ENCODE measurements around the gene SLC25A41.
A peak's percentile ranks its signal among the peaks of the same experiment; 100 is the strongest.

The SLC25A41 gene

GRCh38 chr19:6460099-6460884, 26.7 kb upstream of the SLC25A41 start:
- DNase-seq (ENCODE audit: low read depth in 2 of 2) = peak; percentile 96 to 97

GRCh38 chr19:6459262-6460098, 25.9 kb upstream of the SLC25A41 start, which contains the start of gene SLC25A23:
Gene SLC25A23 (minus strand): TSS chr19:6459792. CDS start chr19:6459628, 164 bp downstream.
- peak in 1 of 2 donors; percentile 46 for DNase-seq (ENCODE audit: low read depth in 2 of 2)

- DNase-seq (ENCODE audit: low read depth in 2 of 2) = no peak
Observed at GRCh38 chr19:6458695-6459261, 25.2 kb upstream of the SLC25A41 start.

- no peak for DNase-seq (ENCODE audit: low read depth in 2 of 2)
Observed at GRCh38 chr19:6457958-6458694, 24.6 kb upstream of the SLC25A41 start.

- DNase-seq (ENCODE audit: low read depth in 2 of 2) = no peak
Observed at GRCh38 chr19:6455924-6456323, 22.4 kb upstream of the SLC25A41 start.

GRCh38 chr19:6453951-6454565, 20.5 kb upstream of the SLC25A41 start:
- no peak for DNase-seq (ENCODE audit: low read depth in 2 of 2)

GRCh38 chr19:6452899-6453298, 19.3 kb upstream of the SLC25A41 start:
- no peak for DNase-seq (ENCODE audit: low read depth in 2 of 2)

- DNase-seq (ENCODE audit: low read depth in 2 of 2) = no peak
Observed at GRCh38 chr19:6452223-6452614, 18.7 kb upstream of the SLC25A41 start.

- DNase-seq (ENCODE audit: low read depth in 2 of 2) = no peak
Observed at GRCh38 chr19:6451583-6452222, 18.1 kb upstream of the SLC25A41 start.

- no peak for DNase-seq (ENCODE audit: low read depth in 2 of 2)
Observed at GRCh38 chr19:6450166-6450565, 16.6 kb upstream of the SLC25A41 start.

GRCh38 chr19:6448045-6448444, 14.5 kb upstream of the SLC25A41 start:
- no peak for DNase-seq (ENCODE audit: low read depth in 2 of 2)

GRCh38 chr19:6446452-6446851, 12.9 kb upstream of the SLC25A41 start:
- DNase-seq (ENCODE audit: low read depth in 2 of 2) = no peak

GRCh38 chr19:6443986-6444385, 10.4 kb upstream of the SLC25A41 start:
- no peak for DNase-seq (ENCODE audit: low read depth in 2 of 2)

GRCh38 chr19:6442087-6442688, 8.6 kb upstream of the SLC25A41 start:
- no peak for DNase-seq (ENCODE audit: low read depth in 2 of 2)

- no peak for DNase-seq (ENCODE audit: low read depth in 2 of 2)
Observed at GRCh38 chr19:6440905-6441304, 7.3 kb upstream of the SLC25A41 start.

GRCh38 chr19:6439743-6440142, 6.2 kb upstream of the SLC25A41 start:
- no peak for DNase-seq (ENCODE audit: low read depth in 2 of 2)

- DNase-seq (ENCODE audit: low read depth in 2 of 2) = no peak
Observed at GRCh38 chr19:6433165-6433564, 398 bp downstream of the SLC25A41 start.

GRCh38 chr19:6431891-6432290, 1.7 kb downstream of the SLC25A41 start:
- DNase-seq (ENCODE audit: low read depth in 2 of 2) = no peak

- no peak for DNase-seq (ENCODE audit: low read depth in 2 of 2)
Observed at GRCh38 chr19:6429419-6430221, 3.9 kb downstream of the SLC25A41 start.
